Measurements from ENCODE around the gene HHLA2.

Gene HHLA2

GRCh38 chr3:108394016-108394415 is 97.7 kb downstream of the HHLA2 start:
- no peak for DNase-seq

GRCh38 chr3:108394563-108394962 is 98.2 kb downstream of the HHLA2 start:
- DNase-seq = no peak

DNA sequence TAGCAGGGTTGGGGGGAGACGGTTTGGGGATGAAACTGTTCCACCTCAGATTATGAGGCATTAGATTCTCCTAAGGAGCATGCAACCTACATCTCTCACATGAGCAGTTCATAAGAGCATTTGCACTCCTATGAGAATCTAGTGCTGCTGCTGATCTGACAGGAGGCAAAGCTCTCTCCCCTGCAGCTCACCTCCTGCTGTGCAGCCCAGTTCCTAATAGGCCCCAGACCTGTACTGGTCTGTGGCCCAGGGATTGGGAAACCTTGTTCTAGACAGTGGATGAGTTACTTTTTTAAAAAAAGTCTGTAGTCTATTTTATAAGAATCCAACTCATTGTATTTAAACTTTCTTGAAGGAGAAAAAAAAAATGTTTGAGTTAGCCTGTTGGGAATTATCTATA is 100.0 kb downstream of the HHLA2 start:
- no peak for DNase-seq

GRCh38 chr3:108398510-108398909 is 102.2 kb downstream of the HHLA2 start:
- DNase-seq = no peak

- DNase-seq = no peak
Observed at GRCh38 chr3:108401836-108402235, 105.5 kb downstream of the HHLA2 start.

DNA sequence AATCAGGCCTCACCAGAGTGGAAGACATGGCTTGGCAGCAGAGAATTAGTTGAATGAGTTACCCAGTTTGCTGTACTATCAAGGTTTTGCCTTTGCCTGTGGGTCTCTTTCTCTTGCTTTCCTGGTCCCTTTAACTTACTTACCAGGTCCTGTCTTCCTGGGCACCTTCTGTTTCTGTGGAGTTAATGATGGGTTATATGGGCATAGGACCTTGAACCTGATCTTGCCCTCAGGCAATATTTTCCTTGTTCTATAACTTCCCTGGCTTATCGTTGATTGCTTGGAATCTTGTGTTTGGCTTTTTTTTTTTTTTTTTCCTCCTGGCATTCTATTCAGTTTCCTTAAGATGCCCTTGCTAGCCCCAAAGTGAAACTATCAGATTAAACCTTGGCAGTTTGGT is 106.8 kb downstream of the HHLA2 start:
- DNase-seq = no peak

GRCh38 chr3:108403686-108404345 is 107.5 kb downstream of the HHLA2 start:
- no peak for DNase-seq

DNA sequence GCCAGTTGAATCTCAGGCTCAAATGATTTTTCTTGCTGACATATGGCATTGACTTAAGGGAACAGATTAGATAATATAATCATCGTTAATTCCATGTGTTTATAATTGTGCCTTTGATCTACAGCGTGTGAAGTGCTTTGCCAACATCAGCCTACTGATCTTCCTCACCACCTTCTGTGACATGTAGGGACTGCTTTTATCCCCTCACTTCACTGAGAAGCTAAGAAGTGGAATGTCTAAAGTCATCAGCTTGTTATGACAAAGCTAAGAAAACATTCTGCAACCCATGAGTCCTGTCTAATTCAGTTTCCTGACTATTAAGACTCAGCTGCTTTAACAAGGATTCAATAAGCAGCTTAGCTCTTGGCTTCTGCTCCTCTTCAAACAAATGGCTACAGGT is 108.0 kb downstream of the HHLA2 start:
- DNase-seq = no peak

DNA sequence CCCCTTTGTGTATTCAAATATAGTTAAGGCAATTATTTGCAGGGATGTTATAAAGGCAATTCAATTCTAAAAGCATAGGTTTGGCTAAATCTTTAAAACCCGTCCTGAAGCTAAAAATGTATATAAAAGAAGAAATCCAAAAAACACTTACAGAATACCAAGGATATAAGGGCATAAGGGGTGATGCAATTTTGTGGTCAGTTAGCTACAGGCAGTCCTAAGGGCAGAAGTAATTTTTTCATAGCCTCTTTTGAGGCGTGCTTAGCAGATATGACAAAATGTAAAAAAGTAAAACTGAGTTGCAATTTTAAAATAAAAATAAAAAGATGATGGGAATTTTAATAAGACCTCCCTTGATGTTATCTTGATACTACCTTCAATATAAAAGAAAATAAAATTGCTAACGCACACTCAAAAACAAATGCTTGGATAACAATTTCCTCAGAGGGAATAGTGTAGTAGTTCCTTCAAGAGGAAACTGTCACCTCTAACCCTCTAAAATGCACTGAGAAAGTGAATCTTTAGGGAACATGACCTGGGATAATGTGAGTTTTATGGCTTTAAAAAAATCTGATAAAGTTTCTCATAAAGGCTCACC is 109.8 kb downstream of the HHLA2 start:
- peak; percentile 34 for DNase-seq

DNA sequence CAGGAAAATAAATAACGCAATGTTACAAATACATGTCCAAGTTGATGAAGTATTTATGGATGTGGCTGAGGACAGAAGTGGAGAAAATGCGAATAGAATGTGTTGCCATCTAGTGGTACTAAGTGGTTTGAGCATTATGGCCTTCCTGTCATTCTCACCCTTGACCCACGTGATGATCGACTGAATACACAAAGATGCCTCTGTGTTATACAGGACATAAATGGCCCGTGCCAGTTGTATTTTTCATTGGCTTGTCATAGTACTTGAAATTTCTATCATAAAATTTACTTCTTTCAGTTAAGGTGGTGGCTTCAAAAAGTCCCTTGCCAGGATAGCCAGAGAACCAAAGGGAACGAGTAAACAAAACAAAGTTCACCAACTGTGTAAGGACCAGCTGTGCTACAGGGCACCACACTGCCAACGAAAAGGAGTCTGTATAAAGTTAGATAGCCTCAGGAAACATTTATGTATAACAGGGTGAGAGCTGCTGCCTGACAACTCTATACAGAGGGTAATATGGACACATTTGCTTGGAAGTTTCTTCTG is 110.4 kb downstream of the HHLA2 start:
- peak; percentile 20 for DNase-seq

DNA sequence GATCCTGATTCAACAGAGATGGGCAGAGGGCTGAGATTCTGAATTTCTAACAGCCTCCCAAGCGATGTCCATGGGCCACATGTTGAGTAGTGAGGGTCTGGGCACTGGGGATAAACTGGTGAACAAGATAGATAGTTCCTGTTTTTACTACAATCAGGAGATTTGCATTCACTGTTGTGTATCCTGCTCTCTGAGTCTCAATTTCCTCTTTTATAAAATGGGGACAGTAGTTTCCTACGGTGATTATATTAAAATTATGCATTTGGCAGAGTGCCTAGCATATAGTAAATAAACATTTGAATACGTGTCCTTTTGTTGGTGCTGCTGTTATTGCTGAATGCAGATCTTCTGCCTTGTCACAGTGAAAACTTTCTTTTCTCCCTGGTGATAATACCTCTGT is 111.5 kb downstream of the HHLA2 start:
- no peak for DNase-seq

DNA sequence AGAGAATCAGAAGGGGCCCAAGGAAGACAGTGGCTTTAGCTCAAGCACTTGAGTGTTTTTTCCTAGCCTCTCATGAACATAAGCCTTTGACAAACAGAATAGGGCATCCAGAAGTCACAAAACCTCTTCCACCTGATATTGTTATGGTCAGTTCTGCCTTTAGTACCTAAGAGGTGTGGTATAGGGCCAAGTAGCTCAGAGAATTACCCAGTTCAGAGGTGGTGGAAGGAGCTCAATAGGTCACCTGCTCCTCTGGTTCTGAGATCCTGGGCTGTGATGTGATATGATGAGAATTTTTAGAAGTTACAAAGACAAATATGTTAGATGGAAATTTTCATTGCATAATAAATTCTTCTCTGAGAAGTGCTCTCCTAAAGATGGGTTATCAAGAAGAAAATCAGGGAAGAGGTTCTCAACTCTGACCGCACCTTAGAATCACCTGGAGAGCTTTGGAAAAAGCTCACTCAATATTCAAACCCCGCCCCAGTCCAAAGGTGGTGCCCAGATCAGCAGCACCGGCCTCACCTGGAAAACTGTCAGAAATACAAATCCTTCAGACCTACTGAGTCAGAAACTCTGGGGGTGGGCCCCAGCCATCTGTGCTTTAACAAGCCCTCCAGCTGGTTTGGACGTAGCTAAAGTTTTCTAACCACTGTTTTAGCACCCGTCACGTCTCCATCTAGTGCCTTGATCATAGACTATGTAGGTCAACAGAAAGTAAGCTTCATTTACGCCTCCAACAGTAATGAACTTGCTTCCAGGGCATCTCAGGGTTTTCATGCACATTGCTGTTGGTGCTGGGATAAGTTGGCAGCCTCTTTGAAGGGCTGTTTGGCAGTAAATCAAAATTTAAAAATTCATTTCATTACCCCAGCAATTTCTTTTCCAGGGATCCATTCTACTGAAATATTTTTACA is 112.8 kb downstream of the HHLA2 start:
- DNase-seq = no peak

DNA sequence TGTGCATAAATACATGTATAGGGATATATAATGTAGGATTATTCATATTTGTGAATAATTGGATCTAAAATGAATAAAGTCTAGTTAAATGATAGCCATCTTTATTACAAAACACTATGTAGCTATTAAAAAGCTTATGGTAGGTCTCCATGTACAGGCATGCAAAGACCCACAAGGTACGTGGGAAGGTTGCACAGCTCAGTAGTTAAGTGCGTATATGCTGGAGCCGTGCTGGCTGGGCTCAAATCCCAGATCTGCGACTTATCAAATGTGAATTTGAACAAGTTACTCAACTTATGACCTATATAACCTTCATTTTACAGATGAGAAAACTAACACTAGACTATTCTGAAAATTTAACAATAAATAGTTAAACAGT is 113.4 kb downstream of the HHLA2 start:
- no peak for DNase-seq

- DNase-seq = no peak
Observed at GRCh38 chr3:108410531-108410984, 114.2 kb downstream of the HHLA2 start.

DNA sequence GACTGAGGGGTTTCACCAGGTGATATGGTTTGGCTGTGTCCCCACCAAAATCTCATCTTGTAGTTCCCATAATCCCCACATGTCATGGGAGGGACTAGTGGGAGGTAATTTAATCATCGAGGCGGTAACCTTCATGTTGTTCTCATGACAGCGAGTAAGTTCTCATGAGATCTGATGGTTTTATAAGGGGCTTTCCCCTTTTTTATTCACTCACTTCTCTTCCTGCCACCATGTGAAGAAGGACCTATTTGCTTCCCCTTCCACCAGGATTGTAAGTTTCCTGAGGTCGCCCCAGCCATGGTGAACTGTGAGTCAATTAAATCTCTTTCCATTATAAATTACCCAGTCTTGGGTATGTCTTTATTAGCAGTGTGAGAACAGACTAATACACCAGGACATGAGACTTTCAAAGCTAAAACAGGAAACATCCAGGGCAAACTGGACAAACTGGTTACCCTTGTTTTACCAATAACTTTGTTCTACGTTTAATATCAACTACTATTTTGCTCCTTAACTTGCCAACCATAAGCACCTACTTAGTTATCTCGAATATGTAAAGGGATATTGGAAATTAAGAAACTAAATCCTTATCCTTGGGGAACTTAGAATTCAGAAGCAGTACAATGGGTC is 115.9 kb downstream of the HHLA2 start:
- DNase-seq = no peak

DNA sequence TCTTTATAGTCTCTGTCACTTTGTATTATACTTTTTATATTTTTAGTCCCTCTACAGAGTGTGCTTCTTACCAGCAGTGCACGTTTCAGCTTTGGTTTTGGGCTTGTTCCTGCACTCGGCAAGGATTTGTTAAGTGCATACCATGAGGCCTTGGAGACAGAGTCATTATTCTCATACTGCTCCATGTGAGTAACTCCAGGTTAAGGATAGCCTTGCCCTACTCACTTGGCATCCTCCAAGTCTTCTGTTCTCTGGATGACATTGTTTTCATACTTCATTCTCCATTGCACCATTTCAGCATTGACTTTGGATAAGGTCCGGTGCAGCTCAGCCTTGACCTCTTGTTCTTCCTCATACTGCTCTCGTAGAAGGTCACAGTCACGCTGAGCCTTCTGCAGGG is 117.7 kb downstream of the HHLA2 start:
- DNase-seq = no peak

DNA sequence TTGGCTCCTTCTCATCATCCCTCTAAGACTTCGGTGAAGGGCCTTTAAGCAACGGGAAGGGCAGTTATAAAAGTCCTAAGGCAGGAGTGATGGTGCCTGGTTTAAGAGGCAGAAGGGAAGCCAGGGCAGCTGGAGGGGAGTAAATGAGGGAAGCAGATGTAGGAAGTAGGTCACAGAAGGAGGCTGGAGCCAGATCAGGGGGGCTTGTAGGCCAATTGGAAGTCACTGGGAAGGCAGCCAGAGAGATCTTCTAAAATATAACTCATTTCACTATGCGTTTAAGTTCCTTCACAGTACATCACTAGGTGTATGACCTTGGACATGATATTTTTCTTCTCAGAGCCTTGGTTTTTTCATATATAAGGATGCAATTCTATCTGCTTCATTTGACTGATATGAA is 119.3 kb downstream of the HHLA2 start:
- no peak for DNase-seq

DNA sequence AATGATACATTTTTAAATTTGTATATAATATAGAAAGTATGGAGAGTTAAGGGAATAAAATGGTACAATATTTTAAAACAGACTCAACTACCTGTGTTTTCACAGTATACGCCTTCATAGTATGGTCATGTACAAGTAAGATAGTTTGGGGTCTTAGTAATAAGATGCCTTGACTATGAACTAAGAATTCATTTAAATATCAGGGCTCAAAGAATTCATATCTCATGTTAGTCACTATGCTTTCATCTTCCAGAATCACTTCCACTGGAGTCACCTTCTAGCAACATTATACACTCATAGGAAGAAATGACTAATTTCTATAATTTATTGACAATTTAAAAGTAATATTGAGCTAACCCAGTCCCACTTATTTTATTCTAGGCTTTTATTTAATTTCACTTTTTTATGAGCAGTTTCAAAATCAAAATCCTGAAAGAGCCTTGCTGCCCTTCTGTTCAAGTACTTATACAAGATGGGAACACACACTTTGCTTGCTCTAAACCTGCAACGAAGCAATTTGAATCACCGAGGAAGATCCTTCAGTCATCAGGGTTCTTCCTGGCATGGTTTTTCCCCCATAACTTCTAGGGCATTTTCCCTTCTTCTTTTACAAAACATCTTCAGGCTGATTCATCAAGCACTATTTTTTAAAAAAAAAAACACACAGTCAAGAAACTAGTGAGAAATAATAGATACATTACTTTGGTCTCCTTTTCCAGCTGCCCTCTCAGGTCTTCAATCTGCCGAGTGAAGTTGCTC is 119.9 kb downstream of the HHLA2 start:
- no peak for DNase-seq

- DNase-seq = no peak
Observed at GRCh38 chr3:108420926-108421325, 124.6 kb downstream of the HHLA2 start.
